G401.6 (cell line): ENCODE measurements around the gene CBX2.

Source experiments
- FAIRE-seq: peaks from 2 replicates; lab custom pipeline; 2012; peaks lifted over from hg19 to GRCh38; lab: Jason Lieb, UNC

CBX2 gene

DNA sequence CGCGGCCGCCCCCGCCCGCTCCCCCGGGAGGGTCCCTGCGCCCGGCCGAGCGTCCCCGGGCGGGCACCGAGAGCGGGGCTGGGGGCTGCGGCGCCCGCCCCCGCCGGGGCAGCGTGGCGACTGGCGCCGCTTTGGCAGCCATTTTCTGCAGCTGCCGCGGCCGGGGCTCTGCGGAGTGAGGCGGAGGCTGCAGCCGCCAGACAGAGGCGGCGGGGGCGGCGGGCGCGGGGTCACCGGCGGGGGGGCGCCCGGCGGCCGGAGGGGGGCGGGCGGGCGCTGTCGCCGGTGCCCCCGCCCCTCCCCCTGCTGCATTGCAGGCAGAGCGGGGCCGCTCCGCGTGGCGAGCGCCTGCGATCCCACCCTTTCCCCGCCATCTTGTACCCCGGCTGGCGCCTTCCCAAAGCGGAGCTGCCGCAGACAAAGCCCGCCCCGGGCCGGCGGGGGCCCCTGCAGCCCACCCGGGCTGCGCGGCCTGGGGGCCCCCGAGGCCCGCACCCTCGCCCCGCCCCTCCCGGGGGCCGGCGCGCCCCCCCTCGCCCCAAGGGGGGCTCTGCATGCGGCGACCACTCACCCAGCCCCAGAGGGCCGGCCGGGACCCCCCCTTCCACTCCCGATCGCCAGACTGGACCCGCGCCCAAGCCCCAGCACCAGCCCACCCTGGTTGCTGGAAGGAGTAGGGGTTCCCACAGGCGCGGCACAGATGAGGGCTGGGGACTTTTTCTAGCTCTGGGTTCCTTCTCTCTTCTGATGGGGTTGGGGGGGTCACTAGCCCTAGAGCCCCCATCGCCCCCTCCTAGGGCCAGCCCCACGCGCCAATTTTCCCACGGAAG lies 35.6 kb downstream of the CBX2 start:
- FAIRE-seq: no peak

DNA sequence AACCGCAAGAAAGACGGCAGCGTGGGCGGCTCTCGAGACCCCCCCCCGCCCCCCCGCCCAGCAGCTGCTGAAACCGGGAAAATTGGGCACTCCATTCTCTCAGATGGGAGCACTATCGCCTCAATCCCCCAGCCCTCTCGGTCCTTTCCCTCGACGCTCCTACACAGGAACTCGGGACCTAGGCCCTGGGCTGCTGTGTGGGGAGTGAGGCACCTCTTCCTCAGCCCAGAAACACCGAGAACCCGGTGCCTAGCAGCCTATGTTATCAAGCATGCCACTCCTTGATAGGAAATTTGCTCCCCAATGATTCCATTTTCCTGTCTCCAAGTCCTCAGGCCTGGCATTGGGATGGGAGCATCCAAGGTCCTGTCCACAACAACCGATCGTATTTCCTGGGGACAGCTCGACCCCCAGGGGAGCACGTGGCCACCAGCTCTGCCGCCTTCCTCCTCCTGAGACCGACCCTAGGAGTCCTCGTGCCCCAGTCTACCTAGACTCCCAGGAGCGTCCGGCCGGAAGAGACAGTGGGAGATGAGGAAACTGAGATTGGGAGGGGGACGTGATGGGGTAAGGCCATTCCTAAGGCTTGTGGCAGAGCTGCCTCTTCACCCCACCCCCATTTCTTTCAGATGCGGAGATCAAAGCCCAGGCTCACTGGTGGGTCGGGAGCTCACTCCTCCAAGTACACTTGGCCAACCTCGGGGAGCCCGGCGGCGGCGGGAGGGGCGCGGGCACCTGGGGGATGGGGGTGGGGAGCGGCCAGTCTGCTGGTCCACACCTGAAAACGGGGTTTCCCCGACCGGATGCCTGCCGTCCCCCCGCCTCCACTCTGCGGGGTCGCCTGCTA lies 36.4 kb downstream of the CBX2 start:
- FAIRE-seq: no peak

DNA sequence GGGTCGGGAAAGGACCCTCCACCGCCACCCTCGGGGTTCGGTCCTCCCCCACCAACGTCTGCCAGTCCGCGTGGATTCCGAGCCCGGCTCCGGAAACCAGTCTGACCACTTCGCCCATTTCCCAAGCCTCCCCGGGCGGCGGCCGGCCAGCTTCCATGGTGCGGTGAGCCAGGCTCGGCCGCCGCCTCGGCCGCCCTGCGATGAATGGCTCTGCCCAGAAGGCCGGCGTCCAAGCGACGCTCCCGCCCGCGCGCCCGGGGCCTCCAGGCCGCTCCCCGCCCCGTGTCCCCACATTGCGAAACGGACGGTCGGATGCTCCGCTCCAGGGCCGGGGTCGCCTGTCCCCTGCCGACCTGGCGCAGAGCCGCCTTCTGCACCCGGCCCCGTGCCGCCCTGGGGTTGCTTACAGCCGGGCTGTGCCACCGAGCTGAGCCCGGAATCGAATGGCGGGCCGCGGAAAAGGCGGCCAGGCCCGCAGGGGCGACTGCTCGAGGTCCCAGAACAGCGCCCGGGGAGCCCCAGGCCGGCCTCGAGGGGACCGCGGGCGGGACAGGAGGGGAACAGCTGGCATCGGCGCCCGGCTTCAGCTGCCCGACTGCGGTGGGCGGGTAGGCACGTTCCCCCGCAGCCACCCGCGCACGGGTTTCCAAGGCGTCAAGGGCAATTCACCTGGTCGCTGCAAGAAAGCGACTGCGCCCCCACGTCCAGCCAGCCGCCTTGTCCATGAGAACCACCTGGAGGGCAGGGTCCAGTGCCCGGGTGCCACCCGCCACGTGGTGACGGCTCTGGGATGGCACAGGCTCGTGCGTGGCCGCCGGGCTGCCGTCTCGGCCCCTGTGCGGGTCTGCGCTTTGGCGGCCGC lies 37.3 kb downstream of the CBX2 start:
- FAIRE-seq: no peak

DNA sequence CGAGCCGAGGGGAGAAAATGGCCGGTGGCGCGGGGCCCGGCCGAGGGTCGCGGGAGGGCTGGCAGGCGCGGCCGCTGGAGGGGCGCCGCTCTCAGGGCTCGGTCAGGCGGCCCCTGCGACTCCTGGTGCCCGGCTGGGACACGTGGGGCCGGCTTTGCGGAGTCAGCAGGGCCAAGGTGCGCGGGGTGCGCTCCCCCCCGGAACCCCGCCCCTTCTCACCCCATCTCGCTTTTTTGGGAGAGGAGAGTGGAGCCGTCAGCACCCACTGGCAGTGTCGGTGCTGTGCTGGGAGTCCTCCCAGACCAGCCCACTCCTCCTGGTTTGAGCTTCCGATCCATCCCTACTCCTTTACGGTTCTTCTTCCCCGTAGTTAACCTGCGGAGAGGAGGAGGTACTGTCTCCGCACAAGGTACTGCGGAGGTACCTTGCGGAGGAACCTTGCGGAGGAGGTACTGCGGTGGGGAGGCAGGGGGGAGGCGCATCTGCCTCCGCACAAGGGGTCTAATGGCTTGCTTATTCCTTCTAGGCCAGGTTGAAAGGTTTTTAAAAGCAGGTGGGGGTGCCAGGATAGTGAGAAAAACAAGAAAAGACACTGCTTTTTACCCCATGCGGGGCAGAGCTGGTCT lies 38.0 kb downstream of the CBX2 start:
- FAIRE-seq: no peak

DNA sequence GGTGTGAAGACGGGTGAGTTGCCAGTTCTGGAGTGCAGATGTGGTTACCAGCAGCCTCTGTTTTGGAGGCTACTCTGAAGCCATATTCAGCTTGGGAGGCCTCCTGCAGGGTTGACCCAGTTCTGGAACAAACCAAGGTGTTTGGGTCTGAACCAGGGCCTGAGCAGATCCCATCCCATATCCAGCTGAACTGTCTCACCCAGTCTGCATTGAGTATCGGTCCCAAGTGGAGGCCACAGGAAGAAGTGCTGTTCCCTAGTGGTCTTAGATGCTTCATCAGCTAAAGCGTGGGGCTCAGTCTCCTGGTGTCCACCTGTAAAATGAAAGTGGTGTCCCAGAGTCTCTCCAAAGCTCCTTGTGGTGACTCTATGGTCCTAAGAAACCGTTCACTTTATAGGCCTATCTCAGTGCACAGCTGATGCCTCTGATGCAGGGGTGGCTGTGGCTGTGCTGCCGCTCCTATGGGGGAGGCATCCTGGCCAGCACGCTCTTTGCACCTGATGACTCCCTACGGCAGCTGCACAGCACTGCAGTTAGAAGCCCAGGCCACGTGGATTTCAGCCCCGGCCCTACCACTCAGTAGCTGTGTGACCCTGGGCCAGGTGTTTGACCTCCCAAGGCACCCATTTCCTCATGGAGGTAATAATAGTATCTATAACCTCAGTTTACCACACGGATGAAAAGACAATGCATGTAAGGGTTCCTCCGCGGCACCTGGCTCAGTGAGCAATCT lies 40.2 kb downstream of the CBX2 start:
- FAIRE-seq: no peak

DNA sequence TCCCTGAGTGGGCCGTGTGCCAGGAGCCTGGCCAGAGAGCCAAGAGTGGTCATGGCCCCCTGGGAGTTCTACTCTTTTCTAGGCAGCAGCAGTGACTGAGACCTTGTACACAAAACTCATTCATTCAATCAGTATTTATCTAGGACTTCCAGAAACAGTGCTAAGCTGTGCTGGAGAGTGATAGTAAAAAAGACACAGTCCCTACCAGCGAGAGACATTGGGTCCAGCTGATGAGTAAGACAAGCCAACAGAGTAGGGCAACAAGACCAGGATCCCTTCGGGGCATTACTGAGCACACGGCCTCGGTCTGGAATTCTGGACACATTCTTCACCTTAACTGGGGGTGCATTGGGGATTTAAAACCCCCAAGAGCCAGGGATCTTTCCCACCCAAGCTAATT lies 41.1 kb downstream of the CBX2 start:
- no peak for FAIRE-seq

DNA sequence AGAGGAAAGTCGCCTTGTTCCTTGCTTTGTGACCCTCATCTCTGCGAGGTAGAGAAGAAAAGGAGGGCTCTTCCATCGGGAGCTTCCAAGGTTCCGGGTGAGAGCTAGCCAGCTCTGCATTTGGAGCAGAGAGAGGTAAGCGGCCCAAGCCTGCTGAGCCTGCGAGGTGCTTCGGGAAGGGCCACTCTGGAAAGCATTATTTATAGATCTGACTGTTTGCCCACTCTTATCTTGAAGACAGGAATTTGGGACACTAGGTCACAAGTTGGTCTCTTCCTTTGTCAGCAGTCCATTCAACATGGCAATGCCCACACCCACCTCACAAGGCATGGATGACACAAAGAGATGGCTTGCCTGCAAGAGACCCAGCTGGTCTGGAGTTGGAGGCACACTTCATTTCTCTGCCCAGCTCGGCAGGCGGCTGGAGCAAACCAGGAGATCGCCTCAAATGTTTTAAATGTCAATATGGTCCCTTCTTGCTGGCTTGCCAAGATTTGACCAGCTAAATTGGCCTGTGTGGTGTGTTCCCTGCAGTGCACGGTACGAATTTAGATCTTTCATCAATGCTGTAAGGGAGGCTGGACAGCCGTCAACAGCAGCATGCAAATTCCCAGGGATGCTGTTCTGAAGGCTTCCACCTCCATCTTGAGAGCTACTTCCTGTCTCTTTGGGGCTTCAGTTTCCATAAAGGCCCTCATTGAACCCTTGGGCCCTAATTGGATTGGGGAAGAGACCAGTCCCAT lies 41.8 kb downstream of the CBX2 start:
- no peak for FAIRE-seq

DNA sequence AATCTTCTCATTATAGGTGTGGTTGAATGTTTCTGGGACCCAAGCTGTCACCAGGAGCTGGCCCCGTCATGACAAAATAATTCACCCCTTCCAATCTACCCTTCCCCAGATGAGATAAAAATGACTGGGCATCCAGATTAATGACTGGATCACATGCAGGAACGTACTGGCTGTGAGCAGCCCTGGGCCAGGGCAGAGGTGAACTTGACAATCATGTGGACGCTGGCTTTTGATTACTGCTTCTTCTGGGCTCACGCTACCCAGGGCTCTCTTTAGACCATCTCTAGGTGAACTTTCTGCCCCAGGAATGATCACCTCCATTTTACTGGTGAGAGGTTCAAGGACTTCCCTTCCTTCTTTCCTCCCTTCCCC lies 43.0 kb downstream of the CBX2 start:
- no peak for FAIRE-seq

DNA sequence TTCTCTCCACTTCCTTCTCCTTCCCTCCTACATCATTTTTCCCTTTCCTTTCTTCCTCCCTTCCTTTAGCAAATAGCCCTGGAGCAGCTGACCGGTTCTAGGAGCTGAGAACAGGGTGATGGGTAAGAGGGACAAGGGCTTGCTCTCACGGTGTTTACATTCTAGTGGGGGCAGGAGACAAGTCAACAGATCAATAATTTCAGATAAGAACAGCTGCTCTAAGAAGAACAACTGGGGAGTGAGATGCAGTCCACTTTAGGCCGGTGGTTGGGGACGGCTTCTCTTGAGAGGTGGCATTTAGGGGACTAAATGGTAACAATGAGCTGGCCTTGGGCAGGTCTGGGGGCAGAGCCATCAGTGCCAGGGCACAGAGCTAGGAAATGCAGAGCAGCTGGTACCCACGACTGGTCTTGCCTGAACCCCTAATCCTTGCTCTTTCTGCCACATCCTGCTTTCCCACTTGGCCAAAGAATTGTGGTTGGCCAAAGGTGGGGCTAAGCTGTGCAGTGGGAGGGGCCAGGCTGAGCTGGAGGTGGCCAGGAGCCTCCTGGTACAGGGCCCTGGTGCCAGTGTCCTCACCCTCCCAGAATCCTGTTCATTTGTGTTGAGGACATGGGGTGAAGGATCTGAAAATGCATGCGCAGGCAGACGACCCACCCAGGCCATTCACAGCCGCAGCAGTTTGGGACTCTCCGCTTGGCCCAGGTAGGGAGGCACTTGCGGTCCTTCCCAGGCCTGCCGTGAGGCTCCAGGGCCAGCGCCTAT lies 43.6 kb downstream of the CBX2 start:
- FAIRE-seq: no peak

DNA sequence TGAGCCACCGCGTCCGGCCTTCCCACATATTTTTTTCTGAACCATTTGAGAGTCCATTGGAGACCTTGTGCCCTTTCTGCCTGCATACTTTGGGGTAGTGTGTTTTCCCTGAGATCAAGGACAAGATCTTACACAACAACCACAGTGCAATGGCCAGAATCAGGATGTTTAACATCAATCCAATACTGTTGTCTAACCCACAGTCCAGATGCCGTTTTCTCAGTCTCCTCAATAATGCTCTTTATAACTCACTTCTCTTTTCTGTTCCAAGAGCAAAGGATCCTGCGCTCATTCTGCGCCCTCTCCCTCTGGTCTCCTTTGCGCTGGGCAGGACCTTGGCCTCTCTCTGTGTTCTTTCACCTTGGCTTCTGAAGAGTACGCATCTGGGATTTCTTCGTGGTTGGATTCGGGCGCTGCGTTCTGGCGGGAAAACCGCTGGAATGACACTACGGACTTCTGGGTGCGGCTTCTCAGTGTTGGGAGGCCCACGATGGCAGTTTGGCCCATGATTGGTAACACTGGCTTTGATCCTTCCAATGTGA lies 44.7 kb downstream of the CBX2 start:
- FAIRE-seq: no peak

DNA sequence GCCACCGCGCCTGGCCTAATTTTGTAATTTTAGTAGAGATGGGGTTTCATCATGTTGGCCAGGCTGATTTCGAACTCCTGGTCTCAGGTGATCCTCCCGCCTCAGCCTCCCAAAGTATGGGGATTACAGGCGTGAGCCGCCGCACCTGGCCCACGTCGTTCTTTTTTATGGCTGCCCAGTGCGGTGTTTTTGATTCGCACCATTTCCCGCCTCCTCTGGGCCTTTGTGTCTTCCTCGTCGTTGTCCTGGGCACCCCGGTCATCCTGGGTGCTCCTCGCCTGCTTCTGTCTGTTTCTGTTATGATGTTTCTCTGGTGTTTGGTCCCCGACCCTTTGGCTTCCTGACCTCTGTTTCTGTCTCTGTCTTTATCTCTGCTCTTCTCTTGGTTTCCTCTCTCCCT lies 46.3 kb downstream of the CBX2 start:
- no peak for FAIRE-seq

DNA sequence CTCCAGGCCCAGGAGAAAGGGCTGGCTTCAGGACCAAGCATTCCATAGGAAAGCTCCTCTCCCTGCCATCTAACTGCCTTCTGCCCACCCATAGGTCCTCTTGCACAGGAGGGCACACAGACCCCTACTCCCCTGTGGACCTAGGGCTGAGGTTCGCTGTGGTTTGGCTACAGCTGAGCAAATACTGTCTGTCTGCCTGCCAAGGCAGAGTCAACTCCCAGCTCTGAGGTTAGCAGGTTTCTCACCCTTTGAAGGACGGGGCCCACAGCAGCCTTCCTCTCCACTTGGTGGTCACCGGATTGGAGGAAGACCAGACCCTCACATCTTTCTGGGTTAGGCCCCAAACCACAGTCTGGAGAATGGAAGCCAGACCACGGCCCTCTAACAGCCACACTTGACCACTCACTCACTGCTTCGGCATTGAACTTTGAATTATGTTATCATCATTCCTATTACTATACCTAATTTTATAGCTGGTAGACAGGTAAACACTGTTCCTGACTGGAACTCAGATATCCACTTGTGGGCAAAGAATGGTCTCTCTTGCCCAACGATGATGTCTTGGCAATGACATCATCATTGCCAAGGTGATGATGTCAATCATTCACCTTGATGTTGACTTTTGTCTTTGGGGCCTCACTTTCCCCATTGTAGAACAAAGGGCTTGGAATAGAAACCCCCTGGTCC lies 47.1 kb downstream of the CBX2 start:
- no peak for FAIRE-seq

DNA sequence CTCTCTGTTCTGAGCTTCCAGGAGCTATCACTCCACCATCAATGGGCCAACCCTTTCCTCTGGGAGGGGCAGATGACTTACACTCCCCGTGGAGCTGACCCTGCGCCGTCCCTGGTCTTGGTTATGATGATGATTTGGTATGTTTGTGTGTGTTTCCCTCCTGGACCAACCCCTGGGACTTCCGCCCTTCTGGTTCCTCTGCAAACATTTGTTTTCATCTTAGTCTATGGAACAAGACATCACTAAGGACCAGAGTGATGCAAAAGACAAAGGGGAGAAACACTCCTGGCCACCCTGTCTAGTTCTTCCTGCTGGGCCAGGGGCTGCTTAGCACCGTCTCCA lies 47.6 kb downstream of the CBX2 start:
- no peak for FAIRE-seq

DNA sequence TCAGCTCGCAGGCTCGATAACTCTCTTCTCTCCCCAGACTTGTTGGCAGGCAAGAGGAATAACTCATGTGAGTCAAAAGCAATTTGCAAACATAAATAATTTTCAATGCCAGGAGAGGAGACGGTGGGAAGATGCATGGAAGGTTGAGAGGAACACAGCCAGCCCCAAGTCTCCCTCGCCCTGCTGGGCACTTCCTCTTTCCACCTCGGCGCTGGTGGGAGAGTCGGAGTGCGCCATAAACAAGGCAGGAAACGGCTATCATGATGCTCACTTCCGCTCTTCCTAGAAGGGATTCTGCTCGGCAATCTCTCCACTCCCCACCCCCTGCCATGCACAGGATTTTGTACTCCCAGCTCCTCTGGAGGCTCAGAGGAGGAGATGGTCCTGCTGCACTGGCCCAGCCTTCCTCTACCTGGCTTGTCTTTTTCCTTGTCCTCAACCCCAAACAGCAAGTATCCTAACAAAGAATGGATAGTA lies 48.3 kb downstream of the CBX2 start:
- FAIRE-seq: no peak

DNA sequence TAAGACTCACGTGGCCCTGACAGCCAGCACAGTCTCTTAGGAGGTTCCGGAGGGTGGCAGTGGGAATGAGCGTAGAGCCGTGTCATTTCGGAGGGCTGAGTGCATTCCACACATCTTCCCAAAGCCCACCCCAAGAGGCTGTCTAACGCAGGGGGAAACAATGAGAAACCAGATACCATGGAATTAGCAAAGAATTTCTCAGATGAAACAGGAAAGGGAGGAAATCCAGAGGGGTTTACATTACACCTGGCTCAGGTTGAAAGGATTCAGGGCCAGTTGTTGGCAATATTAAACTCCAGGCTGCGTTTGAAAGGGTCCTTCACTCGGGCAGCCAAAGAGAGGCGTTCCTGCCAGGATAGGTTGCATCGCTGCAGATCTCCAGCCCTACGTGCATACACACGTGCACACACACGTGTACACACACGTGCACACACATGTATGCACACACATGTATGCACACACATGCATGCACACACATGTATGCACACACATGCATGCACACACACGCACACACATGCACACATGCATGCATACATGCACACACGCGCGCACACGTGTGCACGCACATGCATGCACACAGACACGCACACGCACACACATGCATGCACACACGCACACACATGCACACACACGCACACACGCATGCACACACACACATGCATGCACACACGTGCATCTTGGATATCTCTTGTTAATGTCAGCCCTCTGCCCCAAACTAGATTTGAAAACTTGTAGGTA lies 49.1 kb downstream of the CBX2 start:
- FAIRE-seq: no peak

DNA sequence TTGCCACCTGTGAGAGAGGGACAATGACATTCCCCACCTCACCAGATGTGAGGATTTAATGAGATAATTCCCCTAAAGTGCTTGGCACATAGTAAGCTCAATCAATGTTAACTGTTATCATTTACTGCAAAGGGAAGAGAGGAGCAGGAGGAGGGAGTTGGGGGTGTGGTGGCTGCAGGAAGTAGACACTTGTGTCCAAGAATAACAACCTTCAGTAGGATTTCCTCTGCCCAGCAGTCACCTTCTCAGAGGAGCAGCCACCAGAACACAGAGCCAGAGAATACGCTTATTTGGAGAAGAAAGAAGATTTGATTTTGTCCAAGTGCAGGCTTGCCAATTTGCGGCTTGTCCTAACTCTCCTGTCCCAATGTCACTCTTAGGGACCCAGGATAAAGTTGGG lies 51.1 kb downstream of the CBX2 start:
- FAIRE-seq: no peak

DNA sequence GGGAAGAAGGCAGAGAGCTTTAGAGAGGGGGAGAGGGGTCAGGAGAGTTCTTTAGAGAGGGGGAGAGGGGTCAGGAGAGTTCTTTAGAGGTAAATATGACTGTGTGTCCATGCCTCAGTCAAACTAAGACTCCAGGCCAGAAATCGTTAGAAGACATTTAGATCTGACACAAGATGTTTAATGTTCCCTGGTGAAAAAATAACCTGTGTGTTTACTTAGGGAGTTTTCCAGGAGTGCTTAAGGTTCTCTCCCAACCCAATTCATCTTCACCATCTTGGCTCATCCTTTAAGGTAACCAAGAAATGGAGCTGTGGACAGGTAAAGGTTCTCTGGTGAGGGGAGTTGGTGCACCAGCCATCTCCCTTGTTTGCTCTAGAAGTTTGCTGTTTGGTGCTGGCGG lies 51.5 kb downstream of the CBX2 start:
- no peak for FAIRE-seq

DNA sequence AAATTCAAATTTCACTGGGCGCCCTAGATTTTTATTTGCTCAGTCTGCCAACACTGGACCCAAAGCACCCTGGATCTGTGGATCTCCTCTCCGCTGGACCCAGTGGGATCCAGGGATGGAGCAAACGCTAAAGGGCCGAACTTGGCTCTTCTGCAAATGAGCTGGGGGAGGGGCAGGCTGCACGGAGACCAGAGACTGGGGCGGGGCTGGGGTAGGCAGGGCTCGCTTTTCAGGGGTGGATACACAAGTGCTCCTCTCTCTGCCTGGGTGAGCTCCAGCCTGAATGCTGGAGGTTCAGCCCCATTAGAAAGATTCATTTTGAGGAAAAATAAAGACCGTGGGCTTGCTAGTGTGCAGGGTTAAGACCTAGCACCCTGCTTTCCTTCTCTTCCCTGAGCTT lies 52.4 kb downstream of the CBX2 start:
- no peak for FAIRE-seq
